Measurements from ENCODE around the gene ACSL1.

GRCh38 chr4:184803874-184804273, 21.9 kb downstream of the ACSL1 start:
- TF ChIP-seq CTCF (IDR thresholded peaks at IDR 0.05; ENCODE audit: insufficient read depth, low read length, poor library complexity, severe bottlenecking) (no peak), EZH2phosphoT487 (conservative IDR thresholded peaks at IDR 0.05; ENCODE audit: low read length) (no peak)

Measured in SU-DHL-6 (cell line).